IPS DF 4.7 (cell line): Measurements from ENCODE around the gene TMCO6.
"Not testable (repeated sequence)": the region's sequence is repeated elsewhere in the genome, so short reads cannot be mapped to it uniquely, and the experiment has no call there.

ENCODE experiments used
- DNase-seq: peaks from one replicate; pipeline ENCODE4 v3.0.0-alpha.2; 2013; ENCODE audit warnings: low spot score; ENCODE audit errors: extremely low read depth

The TMCO6 gene

DNA sequence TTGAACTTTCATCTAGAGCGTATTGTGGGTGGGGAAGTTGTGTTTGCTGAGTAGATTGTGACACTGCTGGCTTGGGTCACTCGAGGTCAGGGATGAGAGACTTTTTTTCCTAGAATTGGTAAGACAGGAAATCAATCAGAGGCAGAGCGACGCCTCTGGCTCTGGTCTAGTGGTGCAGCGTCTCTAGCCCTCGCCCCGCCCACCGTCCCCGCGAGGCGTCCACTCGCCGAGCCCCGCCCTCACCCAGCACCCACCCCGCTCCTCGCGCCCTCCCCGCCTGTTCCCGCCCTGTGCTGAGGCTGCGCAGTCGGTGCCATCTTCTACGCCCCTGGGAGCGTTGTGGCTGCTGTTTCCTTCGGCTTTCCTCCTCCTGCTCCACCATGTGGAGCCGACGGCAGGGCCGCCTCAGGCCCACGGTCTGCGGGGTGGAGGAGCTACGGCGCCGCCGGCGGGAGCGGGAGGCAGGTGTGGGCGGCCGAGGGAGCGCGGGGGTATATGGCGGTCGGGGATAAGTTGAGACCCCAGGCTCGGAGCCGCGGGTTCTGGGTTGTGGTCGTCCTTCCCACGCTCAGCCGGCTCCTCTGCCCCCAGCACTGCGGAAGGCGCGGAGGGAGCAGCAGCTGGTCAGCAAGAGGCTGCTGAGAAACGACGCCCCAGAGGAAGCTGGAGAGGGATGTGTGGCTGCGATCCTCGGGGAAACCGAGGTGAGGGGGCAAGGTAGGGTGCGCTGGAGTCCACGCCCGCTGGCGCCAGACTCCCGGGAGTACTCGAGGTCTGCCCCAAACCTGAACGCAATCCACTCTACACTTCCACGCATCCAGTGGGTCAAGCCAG is at the start of gene TMCO6:
Gene TMCO6, plus strand, starts transcription at position 304 of the 834 bp plus-strand sequence. Its CDS starts 77 bp downstream, at position 381.
- DNase-seq, result peak; percentile 74

DNA sequence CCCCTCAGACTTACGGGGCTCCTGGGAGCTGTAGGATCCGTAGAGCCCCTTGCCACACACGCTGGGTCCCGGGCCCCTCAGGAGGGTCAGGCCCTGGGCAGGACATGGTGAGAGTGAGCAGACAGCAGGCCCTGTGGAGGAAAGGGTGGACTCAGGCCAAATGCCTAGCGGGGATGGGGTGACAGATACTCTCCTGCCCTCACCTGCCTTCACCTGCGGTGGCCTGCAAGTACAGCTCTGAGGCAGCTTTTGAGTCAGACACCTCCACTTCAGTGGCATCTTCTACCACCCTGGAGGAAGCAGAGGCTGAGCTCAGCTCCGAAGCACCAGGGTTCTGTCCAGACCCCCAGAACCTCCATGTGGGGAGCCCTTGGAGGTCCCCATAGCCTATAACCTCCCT is 48.4 kb upstream of the TMCO6 start:
- no peak for DNase-seq

- DNase-seq, result no peak
These were observed 47.4 kb upstream of the TMCO6 start for GRCh38 chr5:140591747-140592372.

GRCh38 chr5:140593070-140593469 is 46.2 kb upstream of the TMCO6 start:
- not testable (repeated sequence) for DNase-seq

GRCh38 chr5:140594169-140594568 is 45.1 kb upstream of the TMCO6 start:
- DNase-seq, result no peak

- DNase-seq, result no peak
These were observed 43.5 kb upstream of the TMCO6 start for GRCh38 chr5:140595538-140596300.

- DNase-seq, result no peak
These were observed 42.9 kb upstream of the TMCO6 start for GRCh38 chr5:140596321-140596741.

GRCh38 chr5:140598836-140599235 is 40.4 kb upstream of the TMCO6 start:
- DNase-seq, result no peak

- DNase-seq, result no peak
These were observed 39.2 kb upstream of the TMCO6 start for GRCh38 chr5:140600096-140600495.

DNA sequence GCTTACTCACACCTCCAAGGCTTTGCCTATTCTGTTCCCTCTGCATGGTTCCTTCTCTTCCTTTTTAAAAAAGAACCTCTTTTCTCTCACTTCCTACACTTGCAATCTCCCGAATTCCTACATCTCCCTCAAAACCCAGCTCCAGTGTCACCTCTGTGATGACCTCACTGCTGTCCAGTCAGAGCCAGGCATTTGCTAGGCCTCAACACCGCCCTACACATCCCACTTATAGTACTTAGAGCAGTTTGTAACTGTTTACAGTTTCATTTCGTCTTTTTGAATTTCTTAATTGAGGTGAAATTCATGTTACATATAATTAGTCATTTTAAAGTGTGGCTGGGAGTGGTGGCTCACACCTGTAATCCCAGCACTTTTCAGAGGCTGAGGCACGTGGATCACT is 37.1 kb upstream of the TMCO6 start:
- DNase-seq, result no peak

DNA sequence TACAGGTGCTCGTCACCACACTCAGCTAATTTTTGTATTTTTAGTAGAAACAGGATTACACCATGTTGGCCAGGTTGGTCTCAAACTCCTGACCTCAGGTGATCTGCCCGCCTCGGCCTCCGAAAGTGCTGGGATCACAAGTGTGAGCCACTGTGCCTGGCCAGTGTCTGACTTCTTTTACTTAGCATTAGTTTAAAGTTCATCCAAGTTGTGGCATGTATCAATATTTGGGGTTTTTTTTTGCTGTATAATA is 35.9 kb upstream of the TMCO6 start:
- not testable (repeated sequence) for DNase-seq

- no peak for DNase-seq
These were observed 35.5 kb upstream of the TMCO6 start for GRCh38 chr5:140603734-140604133.

DNA sequence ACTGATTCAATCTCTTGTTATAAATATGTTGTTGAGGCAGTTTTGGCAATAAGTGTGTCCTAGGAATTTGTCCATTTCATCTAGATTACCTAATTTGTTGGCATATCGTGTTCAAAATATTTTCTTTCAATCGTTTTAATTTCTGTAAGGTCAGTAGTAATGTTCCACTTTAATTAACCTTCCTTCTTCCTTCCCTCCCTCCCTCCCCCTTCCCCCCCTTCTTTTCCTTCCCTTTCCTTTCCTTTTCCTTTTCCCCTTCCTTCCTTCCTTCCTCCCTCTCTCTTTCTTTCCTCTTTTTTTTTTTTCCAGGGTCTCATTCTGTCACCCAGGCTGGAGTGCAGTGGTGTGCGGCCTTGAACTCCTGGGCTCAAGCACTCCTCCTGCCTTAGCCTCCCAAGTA is 33.4 kb upstream of the TMCO6 start:
- DNase-seq, result no peak

GRCh38 chr5:140607031-140607430 is 32.2 kb upstream of the TMCO6 start:
- no peak for DNase-seq

DNA sequence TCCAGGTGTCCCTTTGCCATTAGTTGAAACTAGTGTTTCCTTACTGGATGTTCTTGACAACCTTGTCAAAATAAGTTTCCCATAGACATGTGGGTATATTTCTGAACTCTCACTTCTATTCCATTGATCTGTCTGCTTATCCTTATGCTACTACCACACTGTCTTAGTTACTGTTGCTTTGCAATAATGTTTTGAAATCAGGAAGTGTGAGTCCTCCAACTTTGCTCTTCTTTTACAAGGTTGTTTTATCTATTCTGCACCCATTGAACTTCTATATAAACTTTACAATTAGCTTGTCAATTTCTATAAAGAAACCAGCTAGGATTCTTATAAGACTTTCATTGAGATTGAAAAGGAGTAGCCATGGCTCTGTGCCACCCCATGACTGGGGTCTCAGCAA is 30.5 kb upstream of the TMCO6 start:
- DNase-seq, result no peak

GRCh38 chr5:140609126-140609525 is 30.1 kb upstream of the TMCO6 start:
- DNase-seq, result no peak

DNA sequence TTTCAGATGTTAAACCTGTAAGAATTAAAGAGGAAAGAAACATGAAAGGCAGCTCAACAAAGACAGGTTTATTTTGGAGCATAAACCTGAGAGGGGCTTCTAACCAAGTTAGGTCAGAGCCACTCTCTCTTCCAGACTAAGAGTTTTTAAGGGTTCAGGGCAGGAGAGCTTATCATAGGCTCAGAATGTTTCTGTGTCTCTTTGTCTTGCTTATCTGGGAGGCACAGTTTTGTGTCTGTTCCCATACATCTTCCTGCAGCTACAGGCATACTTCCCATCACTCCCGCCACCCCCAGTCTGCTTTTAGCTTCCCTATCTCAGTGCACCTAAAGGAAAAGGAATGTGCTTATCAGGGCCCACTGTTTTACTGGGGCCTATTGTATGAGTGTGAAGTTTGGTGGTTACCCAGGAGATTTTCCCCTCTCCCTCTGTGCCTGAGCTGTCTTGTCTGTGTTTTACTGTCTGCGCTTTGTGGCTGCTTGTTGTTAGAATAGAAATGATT is 28.2 kb upstream of the TMCO6 start:
- DNase-seq, result no peak

- no peak for DNase-seq
These were observed 16.9 kb upstream of the TMCO6 start for GRCh38 chr5:140622301-140622700.

DNA sequence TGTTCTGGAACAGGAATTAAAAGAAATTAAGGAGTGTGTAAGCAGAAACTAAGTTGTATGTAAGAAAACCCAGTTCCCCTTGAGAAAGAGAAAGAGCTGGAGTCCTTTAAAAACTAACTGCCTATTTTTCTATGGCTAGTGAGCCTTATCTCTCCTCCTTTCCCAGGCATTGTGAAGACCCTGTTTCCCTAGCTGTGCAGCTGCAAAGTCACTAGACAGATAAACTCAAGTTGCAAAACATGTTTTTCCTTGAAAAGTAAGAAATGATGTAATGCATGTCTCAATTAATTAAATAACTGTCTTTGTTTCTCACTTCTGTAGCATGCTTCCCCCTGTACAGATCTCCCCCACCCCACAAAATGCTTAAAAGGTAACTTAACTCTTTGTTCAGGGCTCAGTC is 16.2 kb upstream of the TMCO6 start:
- not testable (repeated sequence) for DNase-seq

DNA sequence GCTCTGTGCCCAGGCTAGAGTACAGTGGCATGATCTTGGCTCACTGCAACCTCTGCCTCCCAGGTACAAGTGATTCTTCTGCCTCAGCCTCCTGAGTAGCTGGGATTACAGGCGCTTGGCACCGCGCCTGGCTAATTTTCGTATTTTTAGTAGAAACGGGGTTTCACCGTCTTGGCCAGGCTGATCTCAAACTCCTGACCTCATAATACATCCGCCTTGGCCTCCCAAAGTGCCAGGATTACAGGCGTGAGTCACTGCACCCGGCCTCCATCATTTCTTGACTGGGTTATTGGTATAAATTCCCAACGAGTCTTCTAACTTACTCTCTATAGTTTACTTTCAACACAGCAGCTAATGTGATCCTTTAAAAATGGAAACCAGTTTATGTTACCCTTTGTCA is 14.4 kb upstream of the TMCO6 start:
- DNase-seq, result not testable (repeated sequence)

DNA sequence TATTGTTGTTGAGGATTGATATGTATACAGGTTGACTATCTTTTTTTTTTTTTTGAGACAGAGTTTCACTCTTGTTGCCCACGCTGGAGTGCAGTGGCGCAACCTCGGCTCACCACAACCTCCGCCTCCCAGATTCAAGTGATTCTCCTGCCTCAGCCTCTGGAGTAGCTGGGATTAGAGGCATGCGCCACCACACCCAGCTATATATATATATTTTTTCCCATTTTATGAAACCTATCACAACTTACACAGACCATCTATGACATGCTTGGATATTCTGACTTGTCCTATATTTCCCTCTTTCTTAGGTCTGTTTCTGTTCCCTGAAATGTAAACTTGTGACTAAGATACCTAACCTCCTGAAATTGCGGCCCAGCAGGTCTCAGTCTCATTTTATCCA is 11.3 kb upstream of the TMCO6 start:
- no peak for DNase-seq

DNA sequence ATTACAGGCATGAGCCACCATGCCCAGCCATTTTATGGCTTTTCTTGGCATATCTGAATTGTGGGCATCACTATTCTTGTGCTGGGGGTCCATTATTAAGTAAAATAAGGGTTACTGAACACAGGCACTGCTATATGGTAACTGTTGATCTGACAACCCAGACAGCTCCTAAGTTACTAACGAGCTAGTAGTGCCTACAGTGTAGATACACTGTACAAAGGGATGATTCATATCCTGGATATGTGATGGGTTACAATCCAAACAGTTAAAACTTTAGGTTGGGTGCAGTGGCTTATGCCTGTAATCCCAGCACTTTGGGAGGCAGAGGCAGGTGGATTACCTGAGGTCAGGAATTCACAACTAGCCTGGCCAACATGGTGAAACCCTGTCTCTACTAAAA is 10.5 kb upstream of the TMCO6 start:
- DNase-seq, result no peak
